ENCODE data around the gene SLC29A2. TPM values are rescaled to one million over a fixed set of nuclear protein-coding genes. Genes with fewer than 3 reads are reported as not detected.

Gene SLC29A2
- total RNA-seq, 1 donor from 2014 or later = 35.6 TPM

- Mint-ChIP-seq H3K36me3 (ENCODE audit: insufficient read depth) (no peaks in the 10 kb centered on the region), H3K4me1 (ENCODE audit: low read depth) (peaks cover 1% of the 10 kb centered on the region), H3K9me3 (ENCODE audit: low read depth) (no peaks in the 10 kb centered on the region), H3K4me3 (ENCODE audit: low read depth) (no peak overlapping the region), H3K27me3 (peaks cover 20% of the 10 kb centered on the region), H3K27ac (no peak overlapping the region)
- DNase-seq (ENCODE audit: low spot score, unreplicated experiment) = no peak
- no peak for TF ChIP-seq CTCF (IDR thresholded peaks at IDR 0.05; ENCODE audit: unreplicated experiment)
Observed at GRCh38 chr11:66327171-66328030, 44.2 kb downstream of the SLC29A2 start.

GRCh38 chr11:66326261-66327111 lies 45.1 kb downstream of the SLC29A2 start:
- TF ChIP-seq CTCF (IDR thresholded peaks at IDR 0.05; ENCODE audit: unreplicated experiment) = no peak
- Mint-ChIP-seq H3K4me1 (ENCODE audit: low read depth) (peaks cover 1% of the 10 kb centered on the region), H3K9me3 (ENCODE audit: low read depth) (no peaks in the 10 kb centered on the region), H3K27ac (no peak overlapping the region), H3K27me3 (peaks cover 20% of the 10 kb centered on the region), H3K4me3 (ENCODE audit: low read depth) (no peak overlapping the region), H3K36me3 (ENCODE audit: insufficient read depth) (no peaks in the 10 kb centered on the region)
- DNase-seq (ENCODE audit: low spot score, unreplicated experiment) = no peak

- peaks cover 19% of the 10 kb centered on the region for H3K27me3 Mint-ChIP-seq
- peaks cover 1% of the 10 kb centered on the region for H3K4me1 Mint-ChIP-seq (ENCODE audit: low read depth)
Observed at GRCh38 chr11:66325263-66325671, 46.3 kb downstream of the SLC29A2 start.

GRCh38 chr11:66324664-66325063 lies 46.9 kb downstream of the SLC29A2 start:
- H3K4me1 Mint-ChIP-seq (ENCODE audit: low read depth) = peaks cover 1% of the 10 kb centered on the region
- H3K9me3 Mint-ChIP-seq (ENCODE audit: low read depth) = peaks cover 5% of the 10 kb centered on the region
- peak overlapping the region; percentile 56 for H3K27ac Mint-ChIP-seq
- no peaks in the 10 kb centered on the region for H3K36me3 Mint-ChIP-seq (ENCODE audit: insufficient read depth)
- no peak for TF ChIP-seq CTCF (IDR thresholded peaks at IDR 0.05; ENCODE audit: unreplicated experiment)
- no peak for DNase-seq (ENCODE audit: low spot score, unreplicated experiment)
- H3K4me3 Mint-ChIP-seq (ENCODE audit: low read depth) = no peak overlapping the region
- H3K27me3 Mint-ChIP-seq = peaks cover 21% of the 10 kb centered on the region

More at GRCh38 chr11:66325263-66325671, 46.3 kb downstream of the SLC29A2 start:
- no peaks in the 10 kb centered on the region for H3K36me3 Mint-ChIP-seq (ENCODE audit: insufficient read depth)
- H3K4me3 Mint-ChIP-seq (ENCODE audit: low read depth) = no peak overlapping the region
- TF ChIP-seq CTCF (IDR thresholded peaks at IDR 0.05; ENCODE audit: unreplicated experiment) = no peak
- peaks cover 1% of the 10 kb centered on the region for H3K9me3 Mint-ChIP-seq (ENCODE audit: low read depth)
- no peak for DNase-seq (ENCODE audit: low spot score, unreplicated experiment)
- no peak overlapping the region for H3K27ac Mint-ChIP-seq

- H3K36me3 Mint-ChIP-seq (ENCODE audit: insufficient read depth) = no peaks in the 10 kb centered on the region
- peaks cover 5% of the 10 kb centered on the region for H3K9me3 Mint-ChIP-seq (ENCODE audit: low read depth)
- TF ChIP-seq CTCF (IDR thresholded peaks at IDR 0.05; ENCODE audit: unreplicated experiment) = no peak
- peaks cover 1% of the 10 kb centered on the region for H3K4me1 Mint-ChIP-seq (ENCODE audit: low read depth)
- no peak for DNase-seq (ENCODE audit: low spot score, unreplicated experiment)
- no peak overlapping the region for H3K4me3 Mint-ChIP-seq (ENCODE audit: low read depth)
- peaks cover 26% of the 10 kb centered on the region for H3K27me3 Mint-ChIP-seq
- no peak overlapping the region for H3K27ac Mint-ChIP-seq
Observed at GRCh38 chr11:66323684-66324083, 47.9 kb downstream of the SLC29A2 start.

Data from progenitor cell of endocrine pancreas (in vitro differentiated cells).